Stimulated activated CD8-positive, alpha-beta memory T cell treated with anti-CD3 and anti-CD28 coated beads, Interleukin-4, amount 100 ng/mL, for 4 hours (primary cell): ENCODE data around the gene ACSL1.

ENCODE experiments used
- DNase-seq, 2 donors: peaks; one replicate each; pipeline ENCODE4 v3.0.0-alpha.2; 2020; ENCODE audit warnings: low read depth in 2 of 2, low spot score in 1 of 2

ACSL1 gene

GRCh38 chr4:184729946-184730345, 95.8 kb downstream of the ACSL1 start:
- no peak for DNase-seq

GRCh38 chr4:184728858-184729257, 96.9 kb downstream of the ACSL1 start:
- no peak for DNase-seq

- DNase-seq, result no peak
Observed at GRCh38 chr4:184727430-184727829, 98.3 kb downstream of the ACSL1 start.

GRCh38 chr4:184722798-184723197, 103.0 kb downstream of the ACSL1 start:
- no peak for DNase-seq

- DNase-seq, result no peak
Observed at GRCh38 chr4:184721254-184721653, 104.5 kb downstream of the ACSL1 start.

GRCh38 chr4:184719407-184719806, 106.4 kb downstream of the ACSL1 start:
- DNase-seq, result no peak

GRCh38 chr4:184715526-184715925, 110.2 kb downstream of the ACSL1 start:
- no peak for DNase-seq

GRCh38 chr4:184713887-184714286, 111.9 kb downstream of the ACSL1 start:
- no peak for DNase-seq

GRCh38 chr4:184712322-184712721, 113.4 kb downstream of the ACSL1 start:
- DNase-seq, result no peak

GRCh38 chr4:184706453-184706852, 119.3 kb downstream of the ACSL1 start:
- no peak for DNase-seq

- no peak for DNase-seq
Observed at GRCh38 chr4:184705692-184706091, 120.1 kb downstream of the ACSL1 start.
